Omental fat pad (tissue), 4 donors: ENCODE data around the gene ROBO4. TPM values are rescaled to one million over a fixed set of nuclear protein-coding genes. Genes with fewer than 3 reads are reported as not detected.

Source experiments
- ATAC-seq: fragments of 150-250 bp; one replicate; pipeline ENCODE4 v1.9.1; 2016; ENCODE audit warnings: mild to moderate bottlenecking, moderate library complexity; ENCODE audit not compliant: low FRiP score
- DNase-seq: peaks from one replicate; pipeline ENCODE4 v3.0.0-alpha.2; 2019; ENCODE audit warnings: low spot score
- total RNA-seq, 4 donors: library from RNA; depleted of rRNA; stranded (reverse); fragments of >200 nt; gene quantifications; one replicate each; pipeline ENCODE4 v1.1.0, GENCODE V29; 2016
- TF ChIP-seq, protein P1 (sequence below), 3 donors: fragments of 450-650 bp; IDR thresholded peaks; one replicate each; pipeline ENCODE4 v1.5.1; 2016 to 2017; ENCODE audit warnings: antibody characterized with exemption in 3 of 3, mild to moderate bottlenecking in 3 of 3, moderate library complexity in 2 of 3

ROBO4 gene
- total RNA-seq, result 100 to 1,000 TPM in 1 of 4 donors, 10 to 100 TPM in 3; 31.7 to 152 (median 75.2) TPM

DNA sequence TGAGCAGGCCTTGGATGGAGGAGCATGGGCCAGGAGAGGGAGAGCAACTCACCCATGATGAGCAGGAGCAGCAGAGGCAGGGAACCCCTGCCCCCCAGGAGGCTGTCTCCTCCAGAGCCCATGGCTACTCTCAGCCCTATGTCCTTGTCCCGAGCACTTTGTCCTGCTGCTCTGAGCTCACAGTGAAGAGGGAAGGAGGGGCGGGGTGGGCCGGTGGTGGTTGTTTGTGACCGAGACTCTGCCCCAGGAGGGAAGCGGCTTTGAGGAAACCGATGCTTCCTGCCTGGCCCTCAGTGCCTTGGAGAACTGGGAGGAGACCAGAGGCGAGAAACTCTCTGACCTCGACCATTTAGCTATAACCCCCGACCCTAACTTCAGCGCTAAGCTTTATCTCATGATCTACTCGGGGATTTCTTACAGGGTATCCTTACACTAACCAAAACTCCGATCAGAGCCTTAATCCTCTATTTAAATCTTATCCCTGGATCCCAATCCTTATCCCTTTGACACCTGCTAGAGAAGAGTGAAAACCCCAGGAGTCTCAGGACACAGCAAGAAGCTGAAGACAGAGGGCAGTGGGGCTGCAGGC, at the start of gene ROBO4:
ROBO4 (minus strand) TSS at position 192 of the 589 bp plus-strand sequence; CDS start at position 122, 70 bp downstream.
- ATAC-seq (no peak), DNase-seq (no peak)
- TF ChIP-seq, protein P1, sequence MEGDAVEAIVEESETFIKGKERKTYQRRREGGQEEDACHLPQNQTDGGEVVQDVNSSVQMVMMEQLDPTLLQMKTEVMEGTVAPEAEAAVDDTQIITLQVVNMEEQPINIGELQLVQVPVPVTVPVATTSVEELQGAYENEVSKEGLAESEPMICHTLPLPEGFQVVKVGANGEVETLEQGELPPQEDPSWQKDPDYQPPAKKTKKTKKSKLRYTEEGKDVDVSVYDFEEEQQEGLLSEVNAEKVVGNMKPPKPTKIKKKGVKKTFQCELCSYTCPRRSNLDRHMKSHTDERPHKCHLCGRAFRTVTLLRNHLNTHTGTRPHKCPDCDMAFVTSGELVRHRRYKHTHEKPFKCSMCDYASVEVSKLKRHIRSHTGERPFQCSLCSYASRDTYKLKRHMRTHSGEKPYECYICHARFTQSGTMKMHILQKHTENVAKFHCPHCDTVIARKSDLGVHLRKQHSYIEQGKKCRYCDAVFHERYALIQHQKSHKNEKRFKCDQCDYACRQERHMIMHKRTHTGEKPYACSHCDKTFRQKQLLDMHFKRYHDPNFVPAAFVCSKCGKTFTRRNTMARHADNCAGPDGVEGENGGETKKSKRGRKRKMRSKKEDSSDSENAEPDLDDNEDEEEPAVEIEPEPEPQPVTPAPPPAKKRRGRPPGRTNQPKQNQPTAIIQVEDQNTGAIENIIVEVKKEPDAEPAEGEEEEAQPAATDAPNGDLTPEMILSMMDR (IDR thresholded peaks at IDR 0.05), result no peak

DNA sequence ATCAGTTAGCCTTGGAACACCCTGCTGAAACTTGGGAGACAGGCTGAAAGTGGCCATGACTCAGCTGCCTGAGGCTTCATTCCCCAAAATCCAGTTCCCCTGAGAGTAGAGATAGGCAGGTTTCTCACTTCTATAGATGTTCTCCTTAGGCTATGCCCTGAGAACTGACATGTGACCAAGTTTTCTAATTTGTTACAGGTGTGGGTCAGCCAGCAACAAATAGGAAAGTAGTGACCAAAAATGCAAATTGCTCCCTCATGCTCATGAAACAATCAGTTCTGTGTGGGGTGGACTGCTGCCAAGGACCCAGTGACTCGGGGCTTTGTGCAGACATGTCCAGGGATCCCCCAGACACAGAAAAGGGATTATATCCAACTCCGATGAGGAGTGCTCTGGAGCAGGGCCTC, 49.1 kb upstream of the ROBO4 start:
- TF ChIP-seq, protein P1 (IDR thresholded peaks at IDR 0.05), result no peak
- no peak for ATAC-seq
- DNase-seq, result no peak

DNA sequence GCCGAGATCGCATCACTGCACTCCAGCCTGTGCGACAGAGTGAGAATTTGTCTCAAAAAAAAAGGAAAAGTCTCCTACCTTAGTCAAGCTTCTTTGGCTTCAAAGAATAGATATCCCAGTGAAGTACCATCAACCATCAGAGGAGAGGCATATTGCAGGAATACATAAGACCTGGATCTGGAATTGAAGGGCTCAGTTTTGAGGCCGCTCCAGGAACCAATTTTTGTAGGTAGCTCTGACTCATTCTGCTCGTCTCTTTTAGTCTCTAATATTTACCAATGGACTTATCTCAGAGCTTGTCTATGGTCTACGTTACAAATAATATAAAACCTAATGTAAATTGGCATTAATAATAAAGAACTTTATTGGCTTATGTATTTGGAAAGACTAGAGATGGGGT, 48.2 kb upstream of the ROBO4 start:
- DNase-seq (no peak), ATAC-seq (no peak)
- TF ChIP-seq, protein P1 (IDR thresholded peaks at IDR 0.05), result no peak

DNA sequence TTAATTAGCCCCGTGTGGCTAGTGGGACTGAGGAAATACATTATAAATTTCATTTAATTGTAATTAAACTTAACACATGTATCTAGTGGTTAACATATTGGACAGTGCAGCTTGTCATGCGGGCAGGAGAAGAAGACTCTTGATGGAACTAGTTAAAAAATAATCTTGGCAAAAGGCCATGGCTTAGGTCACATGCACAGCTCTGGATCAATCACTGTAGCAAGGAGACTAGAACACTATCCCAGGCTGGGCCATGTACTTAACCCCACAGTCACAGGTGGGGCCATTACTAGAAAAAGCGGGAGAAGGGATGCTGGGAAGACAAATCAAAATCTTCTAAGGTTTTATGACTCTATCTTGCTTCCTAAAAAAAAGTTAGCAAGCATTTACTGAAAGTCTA, 46.9 kb upstream of the ROBO4 start:
- ATAC-seq (no peak), DNase-seq (no peak)
- TF ChIP-seq, protein P1 (IDR thresholded peaks at IDR 0.05), result no peak

DNA sequence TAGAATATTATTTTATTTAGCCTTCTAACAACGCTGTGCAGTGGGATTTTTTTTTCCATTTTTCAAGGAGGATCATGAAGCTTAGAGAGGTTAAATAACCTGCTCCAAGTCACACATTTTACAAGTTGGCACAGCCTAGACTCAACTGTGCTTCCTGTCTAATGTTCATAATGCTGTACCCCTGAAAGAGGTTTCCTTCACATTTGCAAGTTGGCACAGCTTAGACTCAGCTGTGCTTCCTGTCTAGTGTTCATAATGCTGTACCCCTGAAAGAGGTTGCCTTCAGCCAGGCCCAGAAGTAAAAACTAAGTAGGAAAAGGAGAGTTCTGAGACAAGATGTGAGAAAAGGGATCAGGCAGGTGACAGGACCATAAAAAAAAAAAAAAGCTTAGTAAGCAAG, 46.1 kb upstream of the ROBO4 start:
- ATAC-seq (no peak), DNase-seq (no peak)
- TF ChIP-seq, protein P1 (IDR thresholded peaks at IDR 0.05), result no peak

DNA sequence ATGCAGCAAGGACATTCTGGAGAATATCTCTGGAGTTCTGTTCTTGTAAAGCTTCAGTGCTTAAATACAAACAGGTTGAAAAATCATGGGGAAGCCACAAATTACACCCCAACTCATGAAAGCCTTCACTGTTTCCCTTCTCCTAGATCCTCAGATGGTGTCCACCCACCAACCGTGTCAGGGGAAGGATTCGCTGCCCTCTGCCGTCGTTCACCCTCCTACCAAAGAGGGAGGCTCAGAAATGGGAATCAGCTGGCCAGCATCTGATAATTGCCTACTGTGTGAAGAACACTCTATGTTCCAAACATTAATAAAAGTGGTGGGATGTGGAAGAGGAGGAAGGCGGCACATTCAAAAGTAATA, 45.6 kb upstream of the ROBO4 start:
- ATAC-seq, result no peak
- DNase-seq, result no peak
- TF ChIP-seq, protein P1 (IDR thresholded peaks at IDR 0.05), result no peak

DNA sequence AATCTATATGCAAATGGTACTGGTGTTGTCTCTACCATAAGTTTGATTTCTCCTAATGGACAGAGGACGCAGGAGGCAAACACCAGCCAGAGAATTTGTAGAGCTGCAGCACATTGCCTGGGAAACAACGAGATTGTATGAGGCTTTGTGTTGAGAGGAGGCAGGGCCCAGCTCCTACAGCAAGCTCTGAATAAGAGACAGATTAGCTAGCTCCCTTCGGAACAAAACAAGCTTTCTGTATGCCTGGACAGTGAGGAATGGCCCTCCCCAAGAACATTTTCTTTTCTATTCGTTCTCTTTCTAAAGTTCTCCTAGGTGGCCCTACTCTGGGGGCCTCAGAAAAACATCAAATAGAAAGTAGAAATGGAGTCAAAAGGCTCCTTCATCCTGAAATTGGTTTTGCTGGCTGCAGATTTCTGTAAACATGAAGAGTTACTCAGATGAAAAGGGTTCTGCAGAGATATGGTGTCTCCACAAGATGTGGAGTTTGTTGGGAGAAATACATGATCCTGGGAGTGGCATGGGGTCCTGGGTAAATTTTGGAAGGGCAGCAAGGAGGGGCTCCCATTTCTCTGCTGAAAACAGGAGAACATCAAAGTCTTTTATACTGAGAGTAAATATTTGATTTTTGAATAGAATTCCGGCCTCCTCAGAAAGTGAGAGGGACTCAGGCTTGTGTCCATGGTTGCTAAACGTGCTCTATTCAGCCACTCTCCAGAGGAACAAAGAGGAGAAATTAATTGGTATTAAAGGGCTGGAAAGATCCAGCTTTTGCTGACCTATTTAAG, 45.0 kb upstream of the ROBO4 start:
- ATAC-seq (no peak), DNase-seq (no peak)
- TF ChIP-seq, protein P1 (IDR thresholded peaks at IDR 0.05), result no peak
